Measurements from ENCODE around the gene TAS2R31. TPM values are rescaled to one million over a fixed set of nuclear protein-coding genes. Genes with fewer than 3 reads are reported as not detected.

Gene TAS2R31
- total and polyA plus RNA-seq, 2 of the 4 experiments (the other 2 are of a cell fraction), result 0.24 to 4.3 TPM

DNA sequence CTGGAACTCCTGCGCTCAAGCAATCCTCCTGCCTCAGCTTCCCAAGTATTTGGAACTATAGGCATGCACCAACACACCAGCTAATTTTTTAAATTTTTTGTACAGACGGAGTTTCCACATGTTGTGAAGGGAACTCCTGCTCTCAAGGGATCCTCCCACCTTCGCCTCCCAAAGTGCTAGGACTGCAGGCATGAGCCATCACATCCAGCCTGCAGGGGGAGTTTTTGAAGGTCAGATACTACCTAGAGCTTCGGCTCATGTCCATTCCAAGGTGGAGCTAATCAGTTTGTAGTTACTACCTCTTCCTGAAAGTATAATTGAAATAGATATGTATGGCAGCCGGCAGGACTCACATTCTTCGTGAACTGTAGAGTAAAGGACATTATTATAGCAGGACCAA is 5.1 kb downstream of the TAS2R31 start:
- no peak for TF ChIP-seq MAZ (IDR thresholded peaks at IDR 0.05; ENCODE audit: borderline replicate concordance, low read depth, low read length)
- TF ChIP-seq NFE2L2 (IDR thresholded peaks at IDR 0.05; ENCODE audit: low read depth, low read length), result no peak
- TF ChIP-seq FOS (IDR thresholded peaks at IDR 0.05; ENCODE audit: low read depth, low read length), result no peak
- no peak for TF ChIP-seq MAFK (IDR thresholded peaks at IDR 0.05; ENCODE audit: low read depth, low read length)
- TF ChIP-seq ELK1 (IDR thresholded peaks at IDR 0.05; ENCODE audit: borderline replicate concordance, low read depth, low read length), result no peak
- TF ChIP-seq RFX5 (IDR thresholded peaks at IDR 0.05; ENCODE audit: low read depth, low read length), result no peak
- no peak for TF ChIP-seq RAD21 (IDR thresholded peaks at IDR 0.05; ENCODE audit: low read length)
- TF ChIP-seq CEBPB (IDR thresholded peaks at IDR 0.05; ENCODE audit: low read depth, low read length), result no peak
- TF ChIP-seq SMC3 (IDR thresholded peaks at IDR 0.05; ENCODE audit: low read depth, low read length), result no peak
- no peak for TF ChIP-seq CHD1 (IDR thresholded peaks at IDR 0.05; ENCODE audit: low read depth, low read length)
- peaks cover 7% of the 10 kb centered on the region for H3K36me3 ChIP-seq (ENCODE audit: control insufficient read depth, insufficient read depth, low read length)
- no peak for ATAC-seq (ENCODE audit: low read depth)

More for the DNA sequence above, 5.1 kb downstream of the TAS2R31 start:
- H4K8ac ChIP-seq (ENCODE audit: low read depth in 2 of 2, low read length in 2 of 2), result no peak overlapping the region
- H2AK5ac ChIP-seq (ENCODE audit: low read depth, low read length), result no peak overlapping the region
- no CpG with 5 or more reads among the region's 6 CpGs for WGBS, 2 experiments (ENCODE audit: extremely low coverage in 2 of 2, insufficient read length in 1 of 2)
- H3K18ac ChIP-seq (ENCODE audit: low read depth, low read length), result no peak overlapping the region
- ChIA-PET POLR2A (ENCODE audit: unreplicated experiment) (no interaction called here), CTCF (no interaction called here)
- H3K56ac ChIP-seq (ENCODE audit: extremely low read depth, insufficient read depth, low read length), result no peak overlapping the region
- no peak overlapping the region for H2AK9ac ChIP-seq (replicated peaks; ENCODE audit: low read depth, low read length, poor library complexity)
- H3K27me3 ChIP-seq (ENCODE audit: control insufficient read depth, insufficient read depth, low read length), result no peaks in the 10 kb centered on the region
- no peaks in the 10 kb centered on the region for H3K9me1 ChIP-seq (ENCODE audit: insufficient read depth, low read length)
- no peaks in the 10 kb centered on the region for H3K4me1 ChIP-seq (ENCODE audit: control insufficient read depth, insufficient read depth, low read length)
- H3K4me2 ChIP-seq (ENCODE audit: low read depth, low read length), result no peak overlapping the region
- H2BK20ac ChIP-seq (ENCODE audit: low read depth, low read length), result no peak overlapping the region
- no peak overlapping the region for H4K91ac ChIP-seq (ENCODE audit: insufficient read depth, low read depth, low read length)
- peaks cover 6 to 9% of the 10 kb centered on the region in 2 experiments; a peak in 2 of 4 replicates for H3K79me1 ChIP-seq (ENCODE audit: low read depth in 1 of 2, low read length in 2 of 2)
- H3K4me3 ChIP-seq (ENCODE audit: insufficient read depth, low read depth, low read length), result no peak overlapping the region
- H2BK15ac ChIP-seq (ENCODE audit: low read depth, low read length), result no peak overlapping the region
- H4K5ac ChIP-seq (ENCODE audit: low read depth, low read length), result no peak overlapping the region
- no TSS peak for BruUV-seq (replicated peaks)
- H3K9ac ChIP-seq (ENCODE audit: low read depth, low read length), result no peak overlapping the region
- no peak overlapping the region for H3K14ac ChIP-seq (replicated peaks; ENCODE audit: low read depth, low read length)
- dilution Hi-C loops (cut with HindIII; ENCODE audit: low sequenced_read_pairs, unreplicated experiment) (no loop called here), intact Hi-C loops (cut with micrococcal nuclease) (no loop called here), in situ Hi-C loops (cut with MboI; ENCODE audit: low sequenced_read_pairs) (no loop called here)
- no peak overlapping the region for H3K4ac ChIP-seq (ENCODE audit: low read depth, low read length)
- no peaks in the 10 kb centered on the region for H3K9me3 ChIP-seq (ENCODE audit: control insufficient read depth, insufficient read depth, low read length)
- no peak overlapping the region for H2BK5ac ChIP-seq (ENCODE audit: low read depth, low read length, poor library complexity, severe bottlenecking)
- no peak overlapping the region for H3K27ac ChIP-seq (ENCODE audit: insufficient read depth, low read length)
- H3K23ac ChIP-seq (ENCODE audit: low read depth, low read length), result no peak overlapping the region
- H2BK120ac ChIP-seq (ENCODE audit: low read depth, low read length), result no peak overlapping the region
- H2AFZ ChIP-seq (replicated peaks; ENCODE audit: low read length, poor library complexity), result no peak overlapping the region
- no peak for DNase-seq
- H4K20me1 ChIP-seq (ENCODE audit: insufficient read depth, low read length), result no peaks in the 10 kb centered on the region
